DMS 273 (cell line): ENCODE measurements around the gene PPM1F.

Experiments
- DNase-seq: peaks from one replicate; lab custom pipeline; 2025; ENCODE audit not compliant: unreplicated experiment; lab: John Stamatoyannopoulos, UW

The PPM1F gene

DNA sequence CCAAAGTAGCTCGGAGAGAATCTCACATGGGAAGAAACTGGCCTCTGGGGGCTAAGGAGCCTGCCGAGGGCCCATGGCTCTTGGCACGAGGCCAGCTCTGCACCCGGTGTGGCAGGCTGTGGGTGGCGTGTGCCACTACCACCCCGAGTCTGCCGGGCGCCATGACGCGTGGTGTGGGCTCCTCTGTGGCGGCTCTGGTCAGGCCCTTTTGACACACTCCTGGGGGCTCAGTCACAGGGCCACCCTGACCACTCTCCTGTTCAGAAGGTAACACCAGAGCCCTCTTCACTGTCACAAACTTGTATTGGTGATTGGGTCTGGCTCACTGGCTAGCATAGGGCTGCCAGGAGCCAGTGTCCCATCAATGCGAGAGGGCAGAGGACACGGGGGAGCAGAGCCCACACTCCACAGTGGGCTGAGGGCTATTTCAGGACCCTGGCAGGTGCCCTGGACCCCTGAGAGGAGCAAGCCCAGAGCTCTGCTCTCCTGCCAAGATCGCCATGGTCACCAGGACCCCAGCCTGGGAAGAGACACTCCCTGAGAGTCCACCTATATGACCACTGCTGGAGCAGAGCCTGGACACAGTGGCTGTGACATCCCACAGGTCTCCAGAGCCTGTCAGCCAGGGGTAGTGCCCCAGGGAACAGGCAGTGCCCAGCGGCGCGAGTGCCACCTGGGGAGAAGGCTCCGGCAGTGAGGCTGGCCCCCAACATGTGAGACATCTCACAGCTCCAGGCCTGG is 8.6 kb upstream of the PPM1F start:
- DNase-seq, result no peak

DNA sequence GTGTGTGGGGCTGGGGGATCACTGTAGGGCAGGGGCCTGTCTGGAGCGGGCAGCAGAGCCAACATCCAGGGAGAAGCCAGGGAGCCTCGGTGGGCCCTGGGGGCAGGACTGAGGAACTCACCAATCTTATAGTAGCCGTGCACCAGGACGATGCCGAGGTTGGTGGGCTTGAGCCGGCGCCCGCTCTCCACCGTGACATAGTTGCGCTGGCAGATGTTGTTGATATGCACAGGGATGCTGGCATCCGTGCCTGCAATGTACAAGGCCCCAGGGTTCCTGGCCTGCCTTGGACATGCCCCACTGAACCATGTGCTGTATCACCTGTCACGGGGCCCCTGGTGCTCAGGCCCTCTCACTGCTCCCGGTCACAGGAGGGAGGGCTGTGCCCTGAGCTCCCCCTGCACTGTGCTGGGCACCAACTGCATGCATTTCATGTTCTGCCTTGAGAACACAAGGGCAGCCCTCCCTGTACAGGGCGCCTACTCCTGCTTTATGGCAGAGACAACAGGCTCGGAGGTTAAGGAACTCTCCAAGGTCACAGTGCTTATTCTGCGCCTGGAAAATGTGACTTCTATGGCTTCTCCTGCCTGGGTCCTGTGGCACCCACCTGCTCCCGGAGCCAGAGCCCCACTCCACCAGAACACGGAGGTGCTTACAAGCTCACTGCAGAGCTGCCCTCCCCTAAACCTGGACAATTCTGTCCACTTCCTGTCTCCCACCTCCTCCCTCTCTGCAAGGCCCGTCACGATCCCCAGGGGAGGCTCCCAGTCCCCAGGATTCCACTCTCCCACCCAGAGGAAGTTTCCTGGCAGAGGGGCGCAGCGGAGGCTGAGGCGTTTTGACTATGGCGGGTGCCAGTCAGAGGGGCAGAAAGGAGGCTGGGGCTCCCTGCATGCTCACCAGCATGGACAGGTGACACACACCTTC is 7.8 kb upstream of the PPM1F start:
- no peak for DNase-seq

- DNase-seq, result no peak
Observed at GRCh38 chr22:21959274-21960074, 6.8 kb upstream of the PPM1F start.

DNA sequence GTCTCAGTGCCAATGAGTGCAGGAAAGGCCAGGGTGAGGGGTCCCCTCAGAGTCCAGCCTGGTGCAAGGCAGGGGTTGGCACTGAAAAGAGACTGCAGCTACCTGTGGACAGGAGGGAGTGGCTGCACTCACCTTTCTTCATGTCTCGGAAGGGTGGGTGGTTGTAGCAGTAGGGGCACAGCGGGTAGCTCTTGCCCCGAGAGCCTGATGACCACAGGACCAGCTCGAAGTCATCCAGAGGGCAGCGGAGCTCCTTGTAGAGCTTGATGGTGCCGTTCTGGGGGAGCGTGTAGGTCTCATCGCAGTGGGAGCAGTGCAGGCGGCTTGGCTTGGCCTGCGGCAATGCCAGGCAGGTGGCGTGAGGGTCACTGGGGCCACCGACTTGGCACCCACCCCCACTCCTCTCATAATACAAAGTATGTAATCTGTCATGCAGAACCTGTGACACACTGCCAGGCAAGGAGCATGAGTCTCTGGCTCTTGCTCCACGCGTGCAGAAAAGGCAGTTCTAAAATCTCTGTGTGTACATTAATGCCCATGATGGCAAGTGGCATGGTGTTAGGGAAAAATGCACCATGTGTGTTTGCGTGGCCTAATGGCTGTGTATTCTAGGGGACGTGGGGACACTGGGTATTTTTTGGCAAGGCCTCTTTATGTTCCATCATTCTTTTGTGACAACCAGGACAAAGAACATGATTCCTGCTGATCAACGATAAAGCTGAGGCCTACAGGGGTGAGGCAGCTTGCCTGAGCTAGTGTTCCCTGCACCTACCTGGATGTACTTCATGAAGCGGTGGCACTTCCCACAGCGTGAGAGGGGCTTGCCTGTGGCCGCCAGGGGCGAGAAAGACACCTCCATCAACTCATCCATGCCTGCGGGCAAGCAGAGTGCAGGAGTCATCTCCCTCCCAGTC is 6.0 kb upstream of the PPM1F start:
- no peak for DNase-seq

- peak; percentile 39 for DNase-seq
Observed at GRCh38 chr22:21951931-21952465, 650 bp downstream of the PPM1F start.

DNA sequence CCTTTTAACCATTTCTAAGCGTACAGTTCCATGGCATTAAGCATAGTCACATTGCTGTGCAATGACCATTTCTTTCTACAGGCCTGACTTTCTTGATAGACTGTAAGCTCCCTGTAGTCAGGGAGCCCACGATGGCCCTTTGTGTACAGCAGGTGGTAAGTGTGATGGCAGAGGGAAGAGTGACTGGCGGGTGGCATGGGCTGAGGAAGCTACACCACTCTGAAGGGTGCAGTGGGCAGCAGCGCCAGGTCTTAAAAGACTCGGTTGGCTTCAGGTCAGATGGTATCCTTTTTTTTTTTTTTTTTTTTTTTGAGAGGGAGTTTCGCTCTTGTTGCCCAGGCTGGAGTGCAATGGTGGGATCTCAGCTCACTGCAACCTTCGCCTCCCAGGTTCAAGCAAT is 1.6 kb downstream of the PPM1F start:
- DNase-seq, result no peak

GRCh38 chr22:21949948-21950347 is 2.7 kb downstream of the PPM1F start:
- DNase-seq, result no peak

DNA sequence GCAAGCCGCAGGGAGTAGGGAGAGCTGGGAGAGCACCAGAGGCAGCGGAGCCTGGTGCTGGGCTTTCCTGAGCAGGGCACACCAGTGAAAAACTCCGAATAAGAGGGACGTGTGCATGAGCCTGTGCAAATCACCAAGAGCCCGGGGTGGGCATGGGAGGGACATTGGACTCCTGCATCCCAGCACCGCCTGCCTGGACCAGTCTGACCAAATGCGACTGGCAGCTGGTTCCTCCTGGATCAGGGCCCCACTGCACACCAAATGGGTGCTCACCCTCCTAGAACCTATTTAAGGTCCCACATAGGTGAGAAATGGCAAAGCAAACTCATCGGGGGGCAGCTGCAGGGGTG is 3.1 kb downstream of the PPM1F start:
- DNase-seq, result no peak

GRCh38 chr22:21948824-21949568 is 3.7 kb downstream of the PPM1F start:
- no peak for DNase-seq

- no peak for DNase-seq
Observed at GRCh38 chr22:21948390-21948789, 4.3 kb downstream of the PPM1F start.

GRCh38 chr22:21947040-21948014 is 5.3 kb downstream of the PPM1F start:
- DNase-seq, result peak; percentile 38

DNA sequence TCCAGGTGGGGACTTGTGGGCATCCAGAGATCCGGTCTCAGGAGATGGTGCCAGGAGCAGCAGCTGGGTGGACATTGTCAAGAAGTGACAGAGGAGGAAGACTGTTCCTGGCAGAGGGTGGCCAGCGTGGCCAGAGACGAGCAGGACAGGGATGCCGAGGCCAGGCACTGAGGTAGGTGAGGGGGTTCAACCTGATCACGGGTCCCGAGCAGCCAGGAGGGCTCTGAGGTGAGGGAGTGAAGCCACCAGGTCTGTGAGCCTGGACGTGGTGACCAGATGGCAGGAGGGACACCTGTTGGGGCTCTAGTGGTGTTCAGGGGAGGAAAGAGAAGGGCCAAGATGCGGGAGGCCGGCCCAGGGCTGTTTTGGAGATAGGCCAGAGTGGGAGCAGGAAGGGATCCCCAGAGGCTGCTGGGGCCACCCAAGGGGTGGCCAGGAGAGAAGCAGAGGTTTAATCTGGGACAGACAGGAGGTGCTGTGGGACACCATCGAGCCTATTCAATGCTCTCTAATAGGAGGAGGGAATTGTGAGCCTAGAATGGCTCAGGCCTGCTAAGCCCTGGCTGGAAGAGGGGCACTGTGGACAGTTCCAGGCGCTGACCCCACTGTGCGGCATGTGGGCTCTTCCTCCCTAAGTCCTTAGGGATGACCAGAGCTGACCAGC is 6.3 kb downstream of the PPM1F start:
- DNase-seq, result no peak

- no peak for DNase-seq
Observed at GRCh38 chr22:21945453-21946261, 7.0 kb downstream of the PPM1F start.

GRCh38 chr22:21944871-21945270 is 7.8 kb downstream of the PPM1F start:
- DNase-seq, result no peak

GRCh38 chr22:21943571-21944448 is 8.8 kb downstream of the PPM1F start:
- DNase-seq, result no peak
